Midbrain (tissue), 1 donor: ENCODE measurements around the gene ATF5.

Source experiments
- DNase-seq: peaks from one replicate; lab custom pipeline; 2025; lab: John Stamatoyannopoulos, UW

Gene ATF5, protein sequence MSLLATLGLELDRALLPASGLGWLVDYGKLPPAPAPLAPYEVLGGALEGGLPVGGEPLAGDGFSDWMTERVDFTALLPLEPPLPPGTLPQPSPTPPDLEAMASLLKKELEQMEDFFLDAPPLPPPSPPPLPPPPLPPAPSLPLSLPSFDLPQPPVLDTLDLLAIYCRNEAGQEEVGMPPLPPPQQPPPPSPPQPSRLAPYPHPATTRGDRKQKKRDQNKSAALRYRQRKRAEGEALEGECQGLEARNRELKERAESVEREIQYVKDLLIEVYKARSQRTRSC

DNA sequence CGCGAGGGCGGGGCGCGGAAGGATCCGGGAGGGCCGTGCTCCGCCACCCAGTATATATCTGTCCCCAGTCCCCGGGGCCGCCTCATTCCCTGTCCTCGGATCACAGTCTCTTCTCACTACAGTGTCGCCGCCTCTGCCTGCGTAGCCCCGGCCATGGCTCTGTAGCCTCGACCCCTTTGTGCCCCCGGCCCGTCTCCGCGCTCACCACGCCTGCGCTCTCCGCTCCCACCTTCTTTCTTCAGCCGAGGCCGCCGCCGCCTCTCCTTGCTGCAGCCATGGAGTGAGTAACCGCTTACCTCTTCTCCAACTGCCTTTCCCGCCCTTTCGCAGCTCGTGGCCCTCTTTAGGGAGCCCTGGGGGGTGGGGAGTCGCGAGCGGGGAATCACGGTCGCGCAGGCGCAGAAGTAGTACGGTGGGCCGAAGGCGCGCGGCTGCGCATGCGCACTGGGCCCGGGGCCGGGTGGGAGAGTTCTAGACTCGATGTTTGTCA, at the start of gene ATF5, which contains the start of gene NUP62:
Gene ATF5 (plus strand): TSS at position 85 of the 490 bp plus-strand sequence. CDS start 1,646 bp downstream, outside the sequence.
Gene NUP62 (minus strand): TSS at position 384 of the 490 bp plus-strand sequence. CDS start 19,697 bp downstream, outside the sequence.
- peak; percentile 92 for DNase-seq

DNA sequence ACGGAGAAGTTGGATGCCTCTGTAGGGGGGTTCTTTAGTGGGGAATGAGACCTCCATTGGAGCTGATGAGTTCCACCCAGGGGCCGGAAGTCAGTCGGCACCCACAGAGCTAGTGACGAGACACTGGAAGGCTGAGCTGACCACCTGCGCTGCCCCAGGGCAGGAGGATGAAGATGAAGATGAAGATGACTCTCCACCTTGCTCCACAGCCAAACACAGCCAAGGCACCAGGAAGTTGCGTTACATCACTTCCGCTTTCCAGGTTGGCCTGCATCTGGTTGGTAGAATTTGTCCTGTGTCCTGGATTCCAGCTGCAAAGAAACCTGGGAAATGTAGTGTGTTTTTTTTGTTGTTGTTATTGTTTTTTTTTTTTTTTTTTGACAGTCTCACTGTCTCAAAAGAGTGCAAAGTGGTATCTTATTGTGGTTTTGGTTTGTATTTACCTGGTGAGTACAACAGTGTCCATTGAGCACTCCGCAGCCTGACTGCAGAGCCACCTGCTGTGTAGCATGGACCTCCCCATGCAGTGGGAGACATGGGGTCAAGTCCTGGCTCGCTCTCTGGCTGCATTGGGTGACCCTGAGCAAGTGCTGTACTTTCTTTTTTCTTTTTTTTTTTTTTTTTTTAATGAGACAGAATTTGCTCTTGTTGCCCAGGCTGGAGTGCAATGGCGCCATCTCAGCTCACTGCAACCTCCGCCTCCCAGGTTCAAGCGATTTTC, 49.6 kb upstream of the ATF5 start:
- DNase-seq = no peak

DNA sequence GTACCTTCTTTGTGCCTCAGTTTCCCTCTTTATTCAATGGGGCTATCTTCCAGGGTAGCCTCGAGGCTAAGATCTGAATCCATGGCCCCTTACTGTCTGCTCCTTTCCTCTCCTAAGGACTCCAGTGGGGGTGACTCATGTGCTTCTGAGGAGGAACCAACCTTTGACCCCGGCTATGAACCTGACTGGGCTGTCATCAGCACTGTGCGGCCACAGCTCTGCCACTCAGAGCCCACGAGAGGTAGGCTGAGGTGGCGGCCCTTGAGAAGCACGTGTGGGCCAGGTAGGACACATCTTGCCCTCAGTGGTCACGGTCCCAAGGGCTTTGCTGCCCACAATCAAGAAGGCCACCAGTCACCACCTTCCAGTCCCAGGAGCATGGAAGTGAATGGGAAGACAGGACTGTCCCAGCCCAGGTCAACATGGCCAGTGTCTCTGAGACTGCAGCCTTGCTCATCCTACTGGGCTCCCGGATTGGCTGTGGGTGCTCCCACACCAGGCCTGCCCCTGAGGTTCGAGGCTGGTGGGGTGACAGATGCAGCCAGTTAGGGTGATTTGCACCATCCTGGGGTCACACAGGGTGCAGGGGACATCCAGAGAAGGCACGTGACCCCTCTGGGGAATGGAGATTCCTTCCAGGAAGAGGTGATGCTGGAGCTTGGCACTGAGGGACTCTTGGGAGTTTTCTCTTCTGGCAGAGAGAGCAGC, 48.7 kb upstream of the ATF5 start:
- DNase-seq = no peak

DNA sequence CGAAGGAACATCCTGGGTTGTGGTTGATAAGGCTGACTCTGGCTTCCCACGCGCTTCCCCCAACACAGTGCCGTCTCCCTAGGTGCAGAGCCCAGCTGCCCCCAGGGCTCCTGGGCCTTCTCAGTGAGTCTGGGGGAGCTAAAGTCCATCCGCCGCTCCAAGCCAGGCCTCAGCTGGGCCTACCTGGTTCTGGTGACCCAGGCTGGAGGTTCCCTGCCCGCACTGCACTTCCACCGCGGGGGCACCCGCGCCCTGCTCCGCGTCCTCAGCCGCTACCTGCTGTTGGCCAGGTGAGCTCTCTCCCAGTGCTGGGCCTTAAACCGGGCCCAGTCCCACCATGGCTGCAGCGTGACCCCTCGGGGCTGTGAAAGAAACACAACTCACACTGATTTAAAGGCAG, 47.8 kb upstream of the ATF5 start:
- no peak for DNase-seq

DNA sequence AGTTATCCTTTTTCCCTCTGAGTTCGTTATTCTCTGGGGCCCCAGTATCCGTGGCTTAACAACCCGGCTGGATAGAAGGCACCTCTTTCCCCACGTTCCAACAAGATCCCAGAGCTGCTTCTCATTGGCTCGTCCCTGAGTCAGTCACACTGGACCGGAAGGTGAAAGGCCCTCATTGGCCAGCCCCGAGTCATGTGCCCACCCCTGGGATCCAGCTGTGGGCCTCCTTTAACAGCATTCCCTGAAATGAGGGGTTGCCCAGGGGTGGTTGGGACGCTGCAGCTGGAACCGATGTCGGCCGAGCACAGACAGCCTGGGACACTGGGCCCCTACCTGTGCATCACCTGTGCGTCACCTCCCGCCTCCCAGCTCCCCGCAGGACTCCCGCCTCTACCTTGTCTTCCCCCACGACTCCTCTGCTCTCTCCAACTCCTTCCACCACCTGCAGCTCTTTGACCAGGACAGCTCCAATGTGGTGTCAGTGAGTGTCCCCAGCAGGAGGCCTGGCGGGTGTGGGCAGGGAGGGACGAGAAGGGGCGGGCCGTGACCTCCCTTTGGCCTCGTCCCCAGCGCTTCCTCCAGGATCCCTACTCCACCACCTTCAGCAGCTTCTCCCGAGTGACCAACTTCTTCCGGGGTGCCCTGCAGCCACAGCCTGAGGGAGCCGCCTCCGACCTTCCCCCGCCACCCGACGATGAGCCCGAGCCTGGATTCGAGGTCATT, 47.2 kb upstream of the ATF5 start:
- DNase-seq = no peak

DNA sequence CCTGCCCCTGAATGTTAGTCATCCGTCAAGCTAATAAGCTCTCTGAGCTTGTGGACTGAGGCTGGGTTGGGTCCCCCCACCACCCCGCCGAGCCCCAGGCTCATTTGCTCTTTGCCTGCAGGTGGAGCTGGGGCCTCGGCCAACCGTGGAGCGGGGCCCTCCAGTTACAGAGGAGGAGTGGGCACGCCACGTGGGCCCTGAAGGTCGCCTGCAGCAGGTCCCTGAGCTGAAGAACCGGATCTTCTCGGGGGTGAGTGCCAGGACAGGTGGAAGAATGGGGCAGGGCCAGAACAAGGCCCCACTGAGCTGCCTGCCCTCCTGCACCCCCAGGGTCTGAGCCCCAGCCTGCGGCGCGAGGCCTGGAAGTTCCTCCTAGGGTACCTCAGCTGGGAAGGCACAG, 46.4 kb upstream of the ATF5 start:
- DNase-seq = no peak

DNA sequence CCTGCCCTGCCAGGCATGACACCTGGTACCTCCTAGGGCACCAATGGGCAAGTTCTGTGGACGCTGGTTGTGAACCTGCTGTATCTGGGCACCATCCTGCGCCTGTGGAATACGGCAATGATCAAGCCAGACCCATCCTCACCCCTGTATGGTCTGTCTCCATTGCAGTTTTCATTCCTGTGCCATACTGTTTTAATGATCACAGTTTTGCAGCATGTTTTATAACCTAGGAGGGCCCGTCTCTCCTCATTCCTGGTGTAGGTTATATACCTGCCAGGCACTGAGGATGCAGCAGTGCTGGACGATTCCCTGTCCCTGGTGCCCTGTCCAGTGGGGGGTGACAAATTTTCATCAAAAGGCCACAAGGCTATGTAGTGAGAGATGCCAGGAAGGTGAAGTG, 45.9 kb upstream of the ATF5 start:
- no peak for DNase-seq

DNA sequence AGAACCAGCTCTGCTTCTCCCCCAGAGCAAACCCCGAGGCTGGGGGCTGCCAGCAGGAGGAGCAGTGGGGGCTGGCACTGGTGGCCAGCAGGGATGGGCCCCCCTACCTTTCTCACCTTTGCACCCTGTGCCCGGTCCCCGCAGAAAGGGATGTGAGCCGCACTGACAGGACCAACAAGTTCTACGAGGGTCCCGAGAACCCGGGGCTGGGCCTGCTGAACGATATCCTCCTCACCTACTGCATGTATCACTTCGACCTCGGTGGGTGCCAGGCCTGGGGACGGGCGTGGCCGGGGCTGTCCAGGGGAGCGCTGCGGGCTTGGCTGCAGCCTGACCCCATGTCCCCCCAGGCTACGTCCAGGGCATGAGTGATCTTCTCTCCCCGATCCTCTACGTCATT, 44.9 kb upstream of the ATF5 start:
- no peak for DNase-seq

DNA sequence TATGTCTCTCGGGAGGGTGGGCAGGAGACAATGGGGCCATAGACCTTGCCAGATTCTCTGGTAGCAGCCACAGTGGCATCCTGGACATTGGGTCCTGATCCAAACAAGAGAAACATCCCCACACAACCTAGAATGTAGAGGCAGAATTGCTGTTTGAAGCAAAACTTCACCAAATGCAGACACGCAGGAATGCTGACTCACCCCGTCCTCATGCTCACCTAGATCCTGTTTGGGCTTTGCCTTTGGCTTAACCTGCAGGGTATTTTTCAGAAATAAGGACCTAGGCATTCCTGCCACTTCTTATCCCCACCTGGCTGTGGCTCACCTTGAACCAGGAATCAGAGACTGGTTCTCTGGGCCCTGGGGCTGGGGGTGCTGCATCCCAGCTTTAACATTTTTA, 44.2 kb upstream of the ATF5 start:
- DNase-seq = no peak

DNA sequence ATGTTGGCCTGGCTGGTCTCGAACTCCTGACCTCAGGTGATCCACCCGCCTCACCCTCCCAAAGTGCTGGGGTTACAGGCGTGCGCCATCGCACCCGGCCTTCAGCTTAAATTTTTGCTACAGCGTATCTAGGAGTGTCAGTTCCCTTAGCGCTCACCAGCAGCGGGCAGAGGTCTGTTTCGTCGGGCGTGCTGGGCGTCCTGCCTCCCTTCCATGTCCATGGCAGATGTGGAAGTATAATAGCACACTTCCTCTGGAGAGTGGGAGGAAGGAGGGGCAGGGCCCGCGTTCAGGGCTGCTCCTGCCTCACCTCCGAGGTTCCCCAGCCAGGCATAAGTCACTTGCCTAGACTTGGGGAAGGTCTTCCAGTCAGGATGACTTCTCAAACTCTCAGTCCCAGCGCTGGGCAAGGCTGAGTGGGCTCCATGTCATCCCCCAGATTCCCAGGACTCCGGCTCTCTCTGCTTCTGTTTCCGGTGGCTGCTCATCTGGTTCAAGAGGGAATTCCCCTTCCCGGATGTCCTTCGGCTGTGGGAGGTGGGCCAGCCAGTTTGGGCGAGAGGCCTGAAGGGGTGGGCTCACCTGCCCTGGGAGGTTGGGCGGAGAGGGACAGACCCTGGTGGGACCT, 41.9 kb upstream of the ATF5 start:
- no peak for DNase-seq

DNA sequence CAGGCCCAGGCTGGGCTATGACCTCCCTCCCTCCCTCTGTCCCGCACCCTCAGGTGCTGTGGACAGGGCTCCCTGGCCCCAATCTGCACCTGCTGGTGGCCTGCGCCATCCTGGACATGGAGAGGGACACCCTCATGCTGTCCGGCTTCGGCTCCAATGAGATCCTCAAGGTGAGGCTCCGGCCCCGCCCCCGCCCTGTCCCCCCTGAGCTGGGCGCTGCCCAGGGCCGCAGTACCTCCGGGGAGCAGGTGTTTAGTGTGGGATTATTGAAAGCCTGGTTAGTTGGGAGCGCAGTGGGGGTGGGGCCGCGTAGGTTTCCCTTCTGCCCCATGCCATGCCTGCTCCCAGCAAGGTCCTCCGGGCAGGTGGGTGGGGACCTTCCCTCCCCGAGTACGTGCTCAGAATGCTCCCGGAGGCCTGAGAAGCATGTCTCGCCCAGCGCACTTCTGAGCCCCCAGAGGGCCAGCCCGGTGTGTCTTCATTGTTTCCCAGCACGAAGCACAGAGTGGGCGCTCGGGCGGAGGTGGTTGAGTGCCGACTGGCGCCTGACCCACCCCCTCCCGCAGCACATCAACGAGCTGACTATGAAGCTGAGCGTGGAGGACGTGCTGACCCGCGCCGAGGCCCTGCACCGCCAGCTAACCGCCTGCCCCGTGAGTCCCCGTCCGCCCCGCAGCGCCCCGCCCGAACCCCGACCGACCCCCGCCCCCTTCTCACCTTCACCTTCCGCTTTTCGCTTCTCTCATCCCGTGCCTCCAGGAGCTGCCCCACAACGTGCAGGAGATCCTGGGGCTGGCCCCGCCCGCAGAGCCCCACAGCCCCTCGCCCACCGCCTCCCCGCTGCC, 41.1 kb upstream of the ATF5 start:
- DNase-seq = no peak

DNA sequence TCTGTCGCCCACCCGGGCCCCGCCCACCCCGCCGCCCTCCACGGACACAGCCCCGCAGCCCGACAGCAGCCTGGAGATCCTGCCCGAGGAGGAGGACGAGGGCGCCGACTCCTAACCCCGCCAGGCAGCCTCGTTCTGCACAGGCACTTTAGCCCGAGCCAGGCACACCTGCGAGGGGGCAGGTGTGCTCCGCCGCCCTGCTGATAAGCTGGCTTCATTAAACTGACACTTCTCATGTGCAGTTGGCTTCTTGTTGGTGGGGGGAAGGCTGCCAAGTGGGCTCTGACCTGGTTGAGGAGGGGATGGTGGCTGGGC, 40.5 kb upstream of the ATF5 start:
- DNase-seq = no peak

DNA sequence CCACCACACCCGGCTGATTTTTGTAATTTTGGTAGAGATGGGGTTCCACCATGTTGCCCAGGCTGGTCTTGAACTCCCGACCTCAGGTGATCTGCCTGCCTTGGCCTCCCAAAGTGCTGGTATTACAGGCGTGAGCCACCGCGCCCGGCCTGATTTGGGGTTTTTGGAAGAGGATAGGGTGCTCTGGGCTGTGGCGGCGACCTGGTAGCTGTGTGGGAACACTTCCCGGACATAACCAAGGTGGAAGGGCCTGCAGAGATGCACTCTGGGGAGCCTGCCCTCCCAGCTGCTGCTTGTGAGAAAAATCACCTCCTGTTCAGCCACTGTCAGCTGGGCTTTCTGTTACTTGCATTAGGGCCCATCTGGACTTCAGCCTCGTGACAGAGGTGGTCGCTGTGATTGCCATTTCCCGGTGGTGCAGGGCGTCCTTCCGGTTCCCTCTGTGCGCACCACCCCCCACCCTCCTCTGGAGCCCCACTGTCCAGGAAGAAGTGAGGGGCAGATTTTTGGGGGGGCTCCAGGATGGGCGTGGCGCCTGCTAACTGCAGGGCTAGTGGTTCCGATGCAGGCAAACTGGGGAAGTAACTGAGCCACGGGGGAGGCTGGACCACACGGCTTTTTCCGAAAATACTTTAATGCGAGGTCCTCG, 39.8 kb upstream of the ATF5 start:
- no peak for DNase-seq

DNA sequence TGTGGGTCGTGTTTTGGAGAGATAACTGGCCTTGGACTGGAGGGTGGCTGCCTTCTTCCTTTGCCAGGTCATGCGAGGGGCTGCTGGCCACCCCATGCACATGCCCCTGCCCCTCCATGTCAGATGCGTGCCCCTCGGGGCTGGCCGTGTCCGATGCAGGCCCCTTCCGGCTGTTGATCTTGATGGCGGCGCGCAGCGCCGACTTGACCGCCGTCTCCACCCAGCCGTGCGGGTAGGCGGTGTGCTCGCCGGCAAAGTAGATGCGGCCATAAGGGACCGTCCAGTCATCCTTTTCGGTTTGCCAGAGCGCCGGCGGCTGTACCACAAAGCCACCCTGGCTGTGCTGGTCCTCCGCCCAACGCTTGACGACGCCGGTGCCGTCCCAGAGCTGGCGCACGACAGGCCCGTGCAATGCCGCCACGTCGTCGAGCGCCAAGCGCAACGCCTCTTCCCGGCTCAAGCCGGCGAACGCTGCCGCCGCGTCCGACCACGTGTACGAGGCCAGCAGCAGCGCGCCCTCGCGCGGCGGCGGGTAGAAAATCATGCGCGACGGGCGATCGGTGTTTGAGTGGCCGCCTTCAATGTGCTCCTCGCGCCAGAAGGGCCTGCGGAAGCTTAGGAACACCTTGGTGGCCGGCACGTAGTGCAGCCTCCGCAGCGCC, 39.2 kb upstream of the ATF5 start:
- DNase-seq = peak; percentile 57

DNA sequence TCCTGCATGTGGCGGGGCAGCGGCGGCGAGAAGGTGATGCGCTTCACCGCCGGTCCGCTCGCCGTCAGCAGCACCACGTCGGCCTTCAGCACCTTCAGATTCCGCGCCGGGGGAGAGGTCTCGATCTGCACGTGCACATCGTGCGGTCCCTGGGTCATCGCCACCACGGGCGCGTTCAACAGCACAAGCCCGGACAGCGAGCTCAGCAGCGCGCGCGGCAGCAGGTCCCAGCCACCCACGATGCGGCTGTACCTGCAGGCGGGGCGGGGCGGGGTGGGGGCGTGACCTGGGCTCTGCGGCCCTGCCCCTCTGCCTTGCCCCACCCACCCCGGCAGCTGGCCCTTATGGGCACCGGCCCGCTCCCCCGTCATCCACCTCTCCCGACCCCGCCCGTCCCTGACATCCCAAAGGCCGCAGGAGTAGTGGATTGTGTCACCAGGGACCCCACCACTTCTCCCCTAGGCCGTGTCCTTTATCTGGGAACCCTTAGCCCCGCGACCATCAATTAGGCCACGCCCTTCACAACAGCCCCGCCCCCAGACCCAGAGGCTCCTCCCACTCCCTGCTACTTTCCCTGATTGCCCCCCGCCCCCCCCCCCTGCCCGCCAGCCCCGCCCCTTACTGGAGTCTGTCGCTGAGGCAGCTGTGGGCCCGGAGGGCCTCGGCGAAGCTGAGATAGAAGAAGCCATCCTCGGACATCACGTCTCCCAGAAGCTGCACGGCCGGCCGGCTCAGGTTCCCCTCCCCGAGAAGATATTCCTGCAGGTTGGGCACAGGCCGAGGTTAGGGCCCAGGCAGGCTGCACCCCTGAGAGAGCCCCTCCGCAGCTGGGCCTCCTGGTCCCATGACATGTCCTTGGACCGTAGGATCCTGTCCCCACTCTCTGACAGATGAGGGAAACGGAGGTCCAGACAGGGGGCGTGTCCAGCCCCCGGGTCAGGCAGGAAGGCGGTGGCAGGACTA, 38.4 kb upstream of the ATF5 start:
- DNase-seq = no peak

DNA sequence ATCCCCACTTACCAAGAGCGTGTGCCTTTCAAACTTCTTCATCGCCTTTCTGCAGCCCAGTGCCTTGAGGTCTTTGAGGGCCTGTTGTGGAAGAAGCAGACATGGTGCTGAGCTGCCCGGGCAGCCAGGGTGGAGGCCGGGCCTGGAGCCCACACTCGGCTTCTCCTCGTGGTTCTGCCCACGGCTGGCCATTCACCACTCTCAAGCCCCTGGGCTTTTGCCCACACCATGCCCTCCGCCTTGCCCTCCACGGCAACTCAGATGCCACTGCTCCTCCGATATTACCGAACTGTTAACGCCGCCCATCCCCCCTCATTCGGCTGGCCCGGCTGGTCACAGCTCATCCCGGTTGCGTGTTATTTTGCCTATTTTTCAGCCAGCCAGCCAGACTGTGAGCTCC, 37.6 kb upstream of the ATF5 start:
- no peak for DNase-seq

DNA sequence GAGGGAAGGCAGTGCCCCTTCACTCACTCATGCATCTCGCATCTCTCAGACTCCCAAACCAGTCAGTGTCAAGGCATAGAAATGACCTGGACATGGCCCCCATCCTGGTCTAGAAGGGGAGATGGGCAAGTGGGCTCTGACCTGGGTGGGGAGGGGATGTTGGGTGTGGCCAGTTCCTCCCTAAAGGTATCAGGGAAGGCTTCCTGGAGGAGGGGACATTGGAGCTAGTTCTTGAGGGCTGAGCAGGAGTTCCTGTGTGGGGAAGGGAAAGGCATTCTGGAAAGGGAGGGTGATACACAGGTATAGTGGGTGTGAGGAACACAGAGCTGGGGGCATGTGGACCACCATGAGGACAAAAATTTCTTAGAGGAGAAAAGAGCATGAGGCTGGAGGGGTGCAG, 36.3 kb upstream of the ATF5 start:
- no peak for DNase-seq

DNA sequence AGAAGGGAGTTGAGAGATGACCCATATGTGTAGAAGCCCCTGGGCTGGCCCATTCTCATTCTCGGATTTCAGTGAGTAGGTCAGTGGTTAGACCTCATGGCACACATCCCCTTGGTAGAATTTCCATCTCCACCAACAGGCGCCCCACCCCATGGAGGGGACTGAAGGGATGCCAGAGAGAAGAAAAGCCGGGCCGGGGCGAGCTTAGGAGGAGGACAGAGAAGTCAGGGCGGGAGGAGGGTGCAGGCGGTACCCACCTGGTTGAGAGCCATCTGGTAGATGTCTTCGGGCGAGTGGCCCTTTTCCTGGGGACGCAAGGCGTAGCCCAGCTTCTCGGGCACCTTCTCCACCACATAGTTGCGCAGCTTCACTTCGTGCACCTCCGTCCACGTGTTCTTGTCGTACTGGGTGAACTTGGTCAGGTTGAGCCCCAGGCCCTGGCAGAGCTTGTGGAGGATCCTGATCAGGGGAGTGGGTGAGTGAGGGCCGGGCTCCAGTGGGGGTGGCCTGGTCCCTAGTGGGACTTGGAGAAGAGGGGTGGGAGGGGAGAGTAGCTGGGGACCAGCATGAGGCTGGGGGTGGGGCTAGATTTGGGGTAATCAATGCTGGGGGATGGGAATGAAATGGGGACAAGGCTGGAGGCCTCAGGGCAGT, 34.9 kb upstream of the ATF5 start:
- no peak for DNase-seq
